Pons (tissue), 1 donor: ENCODE data around the gene GPR89A.
"Not testable (repeated sequence)": the region's sequence is repeated elsewhere in the genome, so short reads cannot be mapped to it uniquely, and the experiment has no call there.

ENCODE experiments used
- DNase-seq: peaks from one replicate; pipeline ENCODE4 v3.0.0-alpha.2; 2016; ENCODE audit warnings: low spot score

Gene GPR89A

DNA sequence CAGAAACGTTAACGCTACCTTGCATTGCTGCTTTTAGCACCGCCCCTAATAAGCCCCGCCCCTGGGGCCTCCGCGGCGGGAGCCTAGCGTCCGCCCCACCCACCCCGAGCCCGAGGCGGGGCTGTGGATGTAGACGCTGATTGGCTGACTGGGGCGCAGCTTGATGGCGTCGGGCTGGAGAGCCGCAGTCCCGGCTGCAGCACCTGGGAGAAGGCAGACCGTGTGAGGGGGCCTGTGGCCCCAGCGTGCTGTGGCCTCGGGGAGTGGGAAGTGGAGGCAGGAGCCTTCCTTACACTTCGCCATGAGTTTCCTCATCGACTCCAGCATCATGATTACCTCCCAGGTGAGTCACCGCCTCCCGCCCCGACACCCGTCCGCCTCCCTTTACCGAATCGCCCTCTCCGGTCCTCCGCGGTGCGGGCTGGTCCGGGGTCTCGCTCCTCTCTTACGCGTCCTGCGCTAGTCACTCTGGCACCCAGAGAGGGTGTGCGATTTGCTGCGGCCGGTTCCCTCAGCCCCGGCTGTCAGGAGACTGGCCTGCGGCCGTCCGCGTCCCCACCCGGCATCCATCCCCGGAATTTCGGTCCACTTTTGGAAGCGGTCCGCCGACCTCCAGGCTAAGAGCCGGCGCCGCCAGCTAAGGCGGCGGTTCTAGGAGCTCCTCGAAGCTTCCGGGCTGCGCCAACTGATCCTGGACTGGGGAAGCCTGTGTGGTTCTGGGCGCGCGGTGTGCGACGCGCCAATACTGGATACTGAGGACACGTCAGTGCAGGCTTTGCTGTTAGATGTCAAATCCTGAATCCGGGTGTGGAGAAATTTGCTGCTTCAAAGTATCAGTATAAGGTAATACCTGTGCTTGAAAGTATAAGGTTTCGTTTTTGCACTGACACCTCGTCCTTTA lies at the start of gene GPR89A:
Gene GPR89A (plus strand): TSS at position 156 of the 901 bp plus-strand sequence. CDS start 146 bp downstream, at position 302.
- DNase-seq, result peak; percentile 91

DNA sequence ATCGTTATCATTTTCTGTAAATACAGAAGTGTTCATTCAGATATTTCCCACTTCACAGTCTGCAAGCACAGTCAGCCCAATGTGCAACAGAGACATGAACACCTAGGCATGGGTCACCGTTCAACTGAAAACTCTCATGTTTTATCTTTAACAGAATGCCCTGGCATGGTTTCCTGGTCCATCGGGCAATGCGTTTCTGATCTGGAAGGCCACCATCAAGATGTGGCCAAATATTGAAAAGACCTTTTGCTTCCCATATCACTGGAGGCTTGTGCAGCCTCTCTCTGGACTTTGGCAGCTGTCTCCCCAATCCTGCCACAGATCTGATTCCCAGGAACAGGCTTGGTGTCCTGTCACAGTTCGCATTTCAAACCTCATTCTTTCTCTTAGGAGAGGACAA lies 21.0 kb upstream of the GPR89A start:
- DNase-seq, result not testable (repeated sequence)

DNA sequence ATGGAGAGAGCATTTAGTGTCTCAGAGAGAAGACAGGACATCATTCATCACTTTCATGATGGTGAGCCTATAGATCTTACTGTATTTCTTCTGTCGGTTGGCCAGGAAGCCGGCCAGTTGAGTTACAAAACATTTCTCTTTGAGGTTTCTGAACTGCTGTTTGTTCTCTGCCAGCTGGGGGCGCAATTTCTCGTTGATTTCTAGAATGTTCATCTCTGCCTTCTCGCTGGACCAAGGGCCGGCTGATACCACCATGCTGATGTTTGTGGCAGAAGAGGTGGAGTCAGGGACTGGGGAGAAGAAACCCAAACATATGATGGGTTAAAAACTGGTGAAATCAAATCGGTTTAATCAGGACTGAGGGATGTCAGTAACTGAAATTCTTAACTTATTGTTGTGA lies 17.0 kb upstream of the GPR89A start:
- DNase-seq, result not testable (repeated sequence)

- DNase-seq, result not testable (repeated sequence)
These were observed 15.4 kb upstream of the GPR89A start for GRCh38 chr1:145592347-145592746.

GRCh38 chr1:145595421-145595820 lies 12.4 kb upstream of the GPR89A start:
- not testable (repeated sequence) for DNase-seq

GRCh38 chr1:145596236-145596635 lies 11.6 kb upstream of the GPR89A start:
- not testable (repeated sequence) for DNase-seq

DNA sequence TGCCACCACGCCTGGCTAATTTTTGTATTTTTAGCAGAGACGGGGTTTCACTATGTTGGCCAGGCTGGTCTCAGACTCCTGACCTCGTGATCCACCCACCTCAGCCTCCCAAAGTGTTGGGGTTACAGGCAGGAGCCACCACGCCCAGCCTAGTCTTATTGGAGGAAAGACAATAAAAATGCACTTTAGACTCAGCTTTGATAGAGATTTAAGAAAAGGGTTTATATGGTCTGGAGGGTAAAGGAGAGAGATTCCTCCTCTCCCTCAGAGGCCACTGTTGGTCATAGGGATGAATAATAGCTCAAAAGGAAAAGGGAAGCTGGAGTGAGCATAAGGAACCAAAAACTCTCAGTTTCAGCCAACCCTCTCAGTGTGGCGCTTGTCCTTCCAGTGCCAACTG lies 8.4 kb upstream of the GPR89A start:
- DNase-seq, result peak; percentile 31

- DNase-seq, result no peak
These were observed 6.2 kb upstream of the GPR89A start for GRCh38 chr1:145601593-145601992.

- not testable (repeated sequence) for DNase-seq
These were observed 948 bp upstream of the GPR89A start for GRCh38 chr1:145606840-145607239.

DNA sequence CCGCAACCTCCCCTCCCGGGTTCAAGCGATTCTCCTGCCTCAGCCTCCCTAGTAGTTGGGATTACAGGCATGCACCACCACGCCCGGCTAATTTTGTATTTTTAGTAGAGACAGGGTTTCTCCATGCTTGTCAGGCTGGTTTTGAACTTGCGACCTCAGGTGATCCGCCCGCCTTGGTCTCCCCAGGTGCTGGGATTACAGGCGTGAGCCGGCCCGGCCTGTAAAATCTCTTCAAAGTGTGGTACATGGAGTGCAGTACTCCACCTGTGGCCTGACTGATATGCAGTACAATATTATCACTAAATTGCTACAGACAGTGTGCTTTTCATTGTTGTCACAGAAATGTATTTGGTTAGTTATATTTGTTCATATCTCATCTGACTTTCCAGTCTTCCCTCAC lies 499 bp upstream of the GPR89A start:
- not testable (repeated sequence) for DNase-seq

- DNase-seq, result not testable (repeated sequence)
These were observed 3.0 kb downstream of the GPR89A start for GRCh38 chr1:145610744-145611143.

DNA sequence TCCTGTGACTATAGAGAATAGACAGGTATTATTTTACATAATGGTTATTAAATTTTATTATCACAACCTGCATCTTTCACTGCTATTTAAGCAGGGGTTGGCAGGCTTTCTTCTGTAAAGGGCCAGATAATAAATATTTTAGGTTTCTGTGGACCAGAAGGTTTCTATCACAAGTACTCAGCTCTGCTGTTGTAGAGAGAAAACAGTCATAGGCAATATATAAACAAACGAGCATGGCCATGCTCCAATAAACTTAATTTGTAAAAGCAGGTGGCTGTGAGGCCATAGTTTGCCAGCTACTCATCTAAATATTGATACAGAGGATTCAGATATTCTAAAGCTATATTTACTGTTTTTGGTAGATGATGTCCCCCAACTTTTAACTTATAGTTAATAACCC lies 12.3 kb downstream of the GPR89A start:
- not testable (repeated sequence) for DNase-seq

- DNase-seq, result not testable (repeated sequence)
These were observed 14.4 kb downstream of the GPR89A start for GRCh38 chr1:145622177-145622576.

DNA sequence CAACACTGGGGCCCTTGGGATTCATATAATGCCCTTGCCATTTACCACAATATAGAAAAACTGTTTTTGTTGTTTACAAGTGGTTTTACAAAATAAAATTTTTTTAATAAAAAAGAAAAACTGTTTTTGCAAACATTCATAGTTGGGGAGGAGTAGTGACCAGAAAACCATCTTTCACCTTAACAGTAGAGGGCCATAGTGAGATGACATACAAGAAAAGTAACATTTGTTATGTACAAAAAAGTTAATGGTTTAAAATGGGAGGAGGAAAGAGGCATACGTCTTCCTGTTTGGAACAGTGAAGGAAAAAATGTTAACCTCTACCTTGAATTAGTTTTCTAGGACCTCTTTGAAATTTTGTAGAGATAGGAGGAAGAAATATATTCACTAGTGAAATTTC lies 28.4 kb downstream of the GPR89A start:
- DNase-seq, result not testable (repeated sequence)

DNA sequence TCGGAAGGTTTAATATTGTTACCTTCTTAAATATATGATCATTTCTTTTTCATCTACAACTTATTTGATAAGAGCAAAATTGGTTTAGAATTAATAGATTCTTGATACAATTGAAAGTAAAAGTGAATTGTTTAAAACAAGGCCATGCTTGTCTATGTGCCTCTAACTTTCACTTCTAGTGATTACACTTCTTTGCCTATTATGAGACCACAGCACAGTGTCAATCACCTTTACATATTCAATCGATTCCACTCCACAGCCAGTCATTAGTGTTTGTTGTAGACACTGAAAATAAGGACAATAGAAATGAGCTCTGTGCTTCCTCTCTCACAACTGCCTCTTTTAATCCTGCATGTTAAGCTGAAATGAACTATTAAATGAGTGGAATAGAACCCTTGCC lies 34.1 kb downstream of the GPR89A start:
- not testable (repeated sequence) for DNase-seq

DNA sequence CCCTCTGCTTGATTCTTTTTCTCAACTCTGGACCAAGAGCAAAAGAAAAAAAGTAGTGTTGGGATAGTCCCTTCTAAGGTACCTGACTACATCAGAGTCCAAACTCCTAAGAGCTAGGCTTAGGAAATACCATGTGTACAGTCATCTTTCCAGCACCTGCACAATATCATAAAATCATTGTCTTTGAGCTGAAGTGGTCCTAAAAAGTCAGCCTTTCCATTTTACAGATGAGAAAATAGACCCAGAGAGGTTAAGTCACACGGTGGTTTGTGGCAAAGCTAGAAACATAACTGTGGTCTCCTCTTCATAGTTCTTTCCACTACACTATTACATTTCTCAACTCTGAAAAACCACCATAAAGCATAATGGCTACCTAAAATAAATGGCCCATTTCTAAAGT lies 36.2 kb downstream of the GPR89A start:
- DNase-seq, result not testable (repeated sequence)

GRCh38 chr1:145656245-145656943 lies 48.6 kb downstream of the GPR89A start:
- DNase-seq, result not testable (repeated sequence)

GRCh38 chr1:145662502-145662901 lies 54.7 kb downstream of the GPR89A start:
- not testable (repeated sequence) for DNase-seq

DNA sequence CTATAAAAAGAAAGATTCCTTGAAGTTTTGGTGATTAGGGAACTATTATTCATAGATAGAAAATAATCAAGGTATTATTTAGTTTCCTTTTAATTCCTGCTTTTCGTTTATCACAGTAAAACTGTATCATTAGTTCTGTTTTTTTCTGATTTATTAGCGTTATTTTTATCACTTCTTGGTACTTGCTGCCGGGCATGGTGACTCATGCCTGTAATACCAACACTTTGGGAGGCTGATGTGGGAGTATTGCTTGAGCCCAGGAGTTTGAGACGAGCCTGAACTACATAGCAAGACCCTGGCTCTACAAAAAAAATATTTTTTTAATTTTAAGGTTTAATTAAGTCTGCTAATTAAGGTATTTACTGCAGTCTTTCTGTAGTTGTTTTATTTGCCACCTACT lies 57.2 kb downstream of the GPR89A start:
- not testable (repeated sequence) for DNase-seq

DNA sequence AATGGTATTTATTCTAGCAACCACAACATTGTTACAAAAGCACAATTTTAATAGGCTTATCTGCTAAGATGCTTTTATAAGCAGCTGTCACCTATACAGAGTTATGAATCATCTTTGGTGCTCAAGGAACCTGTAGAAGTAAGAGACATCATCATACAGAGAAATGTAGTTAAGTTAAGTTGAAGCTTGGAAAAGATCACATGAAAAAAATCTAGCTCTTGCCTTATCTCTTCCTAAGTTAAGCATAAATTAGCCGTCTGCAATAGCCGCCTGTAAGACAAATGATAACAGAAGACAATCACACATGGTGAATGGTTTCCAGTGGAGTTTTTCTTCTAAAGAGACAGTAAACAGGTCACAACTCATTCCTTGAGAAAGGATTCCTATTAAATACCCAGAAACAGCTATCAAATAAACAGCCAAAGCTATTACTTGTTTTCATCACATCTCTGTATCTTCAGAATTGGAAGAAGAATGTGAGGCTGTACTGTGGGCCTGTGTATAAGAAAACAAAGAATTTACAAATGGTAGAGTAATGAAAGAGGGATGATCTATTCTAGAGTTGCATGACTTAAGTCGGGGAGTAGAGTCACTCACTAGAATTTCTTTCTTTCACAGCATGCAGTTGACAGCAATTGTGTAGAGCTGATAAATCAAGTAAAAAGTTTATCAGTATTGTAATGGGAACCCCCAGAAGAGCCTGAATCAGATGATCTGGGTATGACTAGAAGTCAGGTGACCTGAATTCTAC lies 63.4 kb downstream of the GPR89A start:
- DNase-seq, result not testable (repeated sequence)

GRCh38 chr1:145673217-145673616 lies 65.4 kb downstream of the GPR89A start:
- not testable (repeated sequence) for DNase-seq

DNA sequence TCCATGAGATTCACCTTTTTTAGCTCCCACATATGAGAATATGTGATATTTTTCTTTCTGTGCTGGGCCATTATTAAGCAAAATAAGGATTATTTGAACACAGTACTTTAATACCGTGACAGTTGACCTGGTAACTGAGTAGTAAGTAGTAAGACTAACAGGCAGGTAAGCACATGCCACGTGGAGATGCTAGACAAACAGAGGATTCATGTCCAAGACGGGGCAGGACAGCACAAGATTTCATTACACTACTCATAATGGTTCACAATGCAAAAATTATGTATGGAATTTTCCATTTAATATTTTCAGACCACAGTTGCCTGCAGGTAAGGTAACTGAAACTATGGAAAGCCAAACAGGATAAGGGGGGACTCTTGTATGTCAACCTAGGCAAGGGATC lies 77.1 kb downstream of the GPR89A start:
- DNase-seq, result not testable (repeated sequence)
